Measurements from ENCODE around the gene AUTS2. TPM values are rescaled to one million over a fixed set of nuclear protein-coding genes. Genes with fewer than 3 reads are reported as not detected.

AUTS2 gene
- total and polyA plus RNA-seq, 10 of the 15 experiments (the other 5 are each of a cell fraction or from before 2014, with no cell fraction given): 6.4 to 55.6 (median 21.6) TPM

GRCh38 chr7:70292716-70293115 is 694.4 kb downstream of the AUTS2 start:
- H3K27me3 ChIP-seq (replicated peaks in 1 of 2; ENCODE audit: control insufficient read depth in 2 of 2, insufficient read depth in 2 of 2, low read length in 1 of 2): no peaks in the 10 kb centered on the region
- ChIA-PET RAD21 (ENCODE audit: unreplicated experiment) (no interaction called here), SMC1A (ENCODE audit: uncharacterized antibody, unreplicated experiment) (interaction anchor here (1.4 kb wide), 1 partner anchor 100 kb away, joined by 4 read pairs; no protein-coding TSS in a partner anchor), CTCF (no interaction called here), POLR2A (no interaction called here)
- no peaks in the 10 kb centered on the region for H3K4me1 ChIP-seq (ENCODE audit: control insufficient read depth, insufficient read depth, low read length)
- no peaks in the 10 kb centered on the region for H4K20me1 ChIP-seq (ENCODE audit: control insufficient read depth, insufficient read depth)
- in situ Hi-C loops (cut with MboI): no loop called here
- intact Hi-C loops (cut with micrococcal nuclease; ENCODE audit: unreplicated experiment): no loop called here
- TF ChIP-seq NFYB (IDR thresholded peaks at IDR 0.05; ENCODE audit: insufficient read depth, low read depth, low read length): no peak
- H3K9me3 ChIP-seq (replicated peaks; ENCODE audit: control insufficient read depth, insufficient read depth, low read length): no peaks in the 10 kb centered on the region
- 34% methylated on average over 5 of the region's 5 CpGs for WGBS (ENCODE audit: insufficient coverage, insufficient replicate concordance, low lambda C conversion rate, missing lambda C conversion rate)
- H3K36me3 ChIP-seq (ENCODE audit: control insufficient read depth in 2 of 2, insufficient read depth in 2 of 2, low read length in 1 of 2): no peaks in the 10 kb centered on the region
- no peaks in the 10 kb centered on the region for H3K79me2 ChIP-seq (ENCODE audit: control insufficient read depth, insufficient read depth, low read length)
- DNase-seq (ENCODE audit: low read depth, low spot score): no peak
- H3K9ac ChIP-seq (ENCODE audit: control insufficient read depth, insufficient read depth, low read length): no peak overlapping the region
- H2AFZ ChIP-seq (ENCODE audit: control insufficient read depth, low read depth, low read length): no peak overlapping the region
- FAIRE-seq: no peak
- H3K4me2 ChIP-seq (ENCODE audit: control insufficient read depth, insufficient read depth): no peak overlapping the region
- H3K27ac ChIP-seq (ENCODE audit: control insufficient read depth, insufficient read depth): no peak overlapping the region
- no peak overlapping the region for H3K4me3 ChIP-seq
- ATAC-seq: no peak
- no TSS peak for BruUV-seq (replicated peaks)

GRCh38 chr7:70294211-70294911 is 696.1 kb downstream of the AUTS2 start:
- no peak overlapping the region for H3K9ac ChIP-seq (ENCODE audit: control insufficient read depth, insufficient read depth, low read length)
- 23% methylated on average over 9 of the region's 9 CpGs for WGBS (ENCODE audit: insufficient coverage, insufficient replicate concordance, low lambda C conversion rate, missing lambda C conversion rate)
- ChIA-PET CTCF (no interaction called here), POLR2A (no interaction called here), SMC1A (ENCODE audit: uncharacterized antibody, unreplicated experiment) (no interaction called here), RAD21 (ENCODE audit: unreplicated experiment) (no interaction called here)
- ATAC-seq (no peak), FAIRE-seq (no peak), DNase-seq (ENCODE audit: low read depth, low spot score) (no peak)
- no peaks in the 10 kb centered on the region for H3K79me2 ChIP-seq (ENCODE audit: control insufficient read depth, insufficient read depth, low read length)
- no TSS peak for BruUV-seq (replicated peaks)
- in situ Hi-C loops (cut with MboI): no loop called here
- H3K4me2 ChIP-seq (ENCODE audit: control insufficient read depth, insufficient read depth): no peak overlapping the region
- no peaks in the 10 kb centered on the region for H3K4me1 ChIP-seq (ENCODE audit: control insufficient read depth, insufficient read depth, low read length)
- no peak overlapping the region for H3K4me3 ChIP-seq
- no peak for TF ChIP-seq ZNF274 (IDR thresholded peaks at IDR 0.05; ENCODE audit: insufficient read depth, insufficient read length)
- no peaks in the 10 kb centered on the region for H3K27me3 ChIP-seq (replicated peaks in 1 of 2; ENCODE audit: control insufficient read depth in 2 of 2, insufficient read depth in 2 of 2, low read length in 1 of 2)
- no peaks in the 10 kb centered on the region for H4K20me1 ChIP-seq (ENCODE audit: control insufficient read depth, insufficient read depth)
- H3K9me3 ChIP-seq (replicated peaks; ENCODE audit: control insufficient read depth, insufficient read depth, low read length): no peaks in the 10 kb centered on the region
- intact Hi-C loops (cut with micrococcal nuclease; ENCODE audit: unreplicated experiment): no loop called here
- no peak overlapping the region for H3K27ac ChIP-seq (ENCODE audit: control insufficient read depth, insufficient read depth)
- no peak overlapping the region for H2AFZ ChIP-seq (ENCODE audit: control insufficient read depth, low read depth, low read length)
- no peaks in the 10 kb centered on the region for H3K36me3 ChIP-seq (ENCODE audit: control insufficient read depth in 2 of 2, insufficient read depth in 2 of 2, low read length in 1 of 2)

Measured in GM12878 (cell line).